ENCODE measurements around the gene HMGCL. TPM values are rescaled to one million over a fixed set of nuclear protein-coding genes. Genes with fewer than 3 reads are reported as not detected.

The HMGCL gene
- total and polyA plus RNA-seq, 2 of the 13 experiments (the other 11 are each of a cell fraction or from before 2014, with no cell fraction given) = 21.3 to 41.4 TPM

GRCh38 chr1:23799570-23800399 lies 25.4 kb downstream of the HMGCL start (continued):
- peak in 1 of 2 experiments; percentile 23; a peak in 2 of 4 replicates for TF ChIP-seq HMGXB4 (CRISPR knock-in tag; IDR thresholded peaks at IDR 0.05; ENCODE audit: borderline replicate concordance in 1 of 2, low read depth in 1 of 2)
- no peak; the same call in 1 of the 2 replicates for TF ChIP-seq KDM3A (CRISPR knock-in tag; IDR thresholded peaks at IDR 0.05; ENCODE audit: low read depth)
- no peak for TF ChIP-seq RARG (CRISPR knock-in tag; IDR thresholded peaks at IDR 0.05; ENCODE audit: low read depth)
- TF ChIP-seq ZNF614 (CRISPR knock-in tag; IDR thresholded peaks at IDR 0.05; ENCODE audit: borderline replicate concordance) = no peak; the same call in 1 of the 2 replicates
- no peak for TF ChIP-seq CHD4 (IDR thresholded peaks at IDR 0.05; ENCODE audit: borderline replicate concordance, low read length)
- no peak for TF ChIP-seq ZNF720 (CRISPR knock-in tag; IDR thresholded peaks at IDR 0.05)
- no peak for TF ChIP-seq CENPBD1 (CRISPR knock-in tag; IDR thresholded peaks at IDR 0.05; ENCODE audit: borderline replicate concordance, low read depth)
- no peak for TF ChIP-seq KMT2B (CRISPR knock-in tag; IDR thresholded peaks at IDR 0.05)
- 0 out of 2 replicates have a peak, but pooled peaks have one; percentile 17 for TF ChIP-seq TFDP1 (CRISPR knock-in tag; IDR thresholded peaks at IDR 0.05; ENCODE audit: borderline replicate concordance)
- TF ChIP-seq SIN3B (IDR thresholded peaks at IDR 0.05; ENCODE audit: low read length) = no peak
- no peak for TF ChIP-seq MLLT10 (CRISPR knock-in tag; IDR thresholded peaks at IDR 0.05)
- no peak for TF ChIP-seq CENPX (CRISPR knock-in tag; IDR thresholded peaks at IDR 0.05)
- peak; percentile 26 for TF ChIP-seq HNRNPLL (IDR thresholded peaks at IDR 0.05; ENCODE audit: low read depth, low read length, poor library complexity, severe bottlenecking)
- no peak for TF ChIP-seq ZNF737 (CRISPR knock-in tag; IDR thresholded peaks at IDR 0.05; ENCODE audit: borderline replicate concordance)
- TF ChIP-seq ZNF24 (IDR thresholded peaks at IDR 0.05) = no peak
- 0 out of 2 replicates have a peak, but pooled peaks have one; percentile 43 for TF ChIP-seq ZNF33B (CRISPR knock-in tag; IDR thresholded peaks at IDR 0.05)
- TF ChIP-seq TFAP4 (IDR thresholded peaks at IDR 0.05; ENCODE audit: borderline replicate concordance, low read depth) = peak; percentile 94
- TF ChIP-seq ZBTB14 (CRISPR knock-in tag; IDR thresholded peaks at IDR 0.05) = no peak; the same call in 1 of the 2 replicates
- no peak for TF ChIP-seq TBL1XR1 (IDR thresholded peaks at IDR 0.05; ENCODE audit: borderline replicate concordance, low read length, partially characterized antibody)
- no peak for TF ChIP-seq SIX1 (CRISPR knock-in tag; IDR thresholded peaks at IDR 0.05; ENCODE audit: borderline replicate concordance)
- TF ChIP-seq ZNF138 (CRISPR knock-in tag; IDR thresholded peaks at IDR 0.05; ENCODE audit: low read depth) = no peak
- TF ChIP-seq MBD4 (IDR thresholded peaks at IDR 0.05; ENCODE audit: borderline replicate concordance, low read length) = no peak
- TF ChIP-seq NKX3-1 (CRISPR knock-in tag; IDR thresholded peaks at IDR 0.05) = 0 out of 2 replicates have a peak, but pooled peaks have one; percentile 25
- no peak for TF ChIP-seq TCF7L2 (IDR thresholded peaks at IDR 0.05; ENCODE audit: low read depth, low read length)
- TF ChIP-seq ZSCAN25 (CRISPR knock-in tag; IDR thresholded peaks at IDR 0.05) = no peak
